OCI-LY3 (cell line): Measurements from ENCODE around the gene LRTM2.

Source experiments
- H2AFZ ChIP-seq: fragments of 200-600, 300-600 bp; shearing (Covaris generic); 2 replicates; pipeline ENCODE4 v1.6.0; 2014; ENCODE audit warnings: antibody characterized with exemption, low read depth, low read length
- H3K27ac ChIP-seq: fragments of 200-600, 300-600 bp; sonication (generic); 2 replicates; pipeline ENCODE4 v1.5.1; 2014; ENCODE audit warnings: mild to moderate bottlenecking, low read length, moderate library complexity, mixed read lengths
- H3K27me3 ChIP-seq: fragments of 200-600, 300-600 bp; sonication (generic); 2 replicates; pipeline ENCODE4 v1.6.1; 2014; ENCODE audit warnings: low read depth, low read length, mixed read lengths
- H3K36me3 ChIP-seq: fragments of 200-600, 300-600 bp; sonication (generic); replicated peaks from 2 replicates; pipeline ENCODE3; 2014; ENCODE audit warnings: low read depth, low read length, mixed read lengths
- H3K4me1 ChIP-seq: fragments of 300-600, 200-600 bp; sonication (generic); 2 replicates; pipeline ENCODE4 v1.6.1; 2014; ENCODE audit warnings: low read length, mixed read lengths
- H3K4me2 ChIP-seq: fragments of 200-600, 300-600 bp; sonication (generic); 2 replicates; pipeline ENCODE4 v1.6.1; 2014; ENCODE audit warnings: low read length, mixed read lengths
- H3K4me3 ChIP-seq: fragments of 300-600, 200-600 bp; sonication (generic); 2 replicates; pipeline ENCODE4 v1.5.1; 2014; ENCODE audit warnings: antibody characterized with exemption, mild to moderate bottlenecking, low read length, moderate library complexity
- H3K79me2 ChIP-seq: fragments of 300-600, 200-600 bp; shearing (Covaris generic); 2 replicates; pipeline ENCODE4 v1.6.1; 2014; ENCODE audit warnings: mild to moderate bottlenecking, low read length, mixed read lengths
- H3K9ac ChIP-seq: fragments of 300-600, 200-600 bp; shearing (Covaris generic); 2 replicates; pipeline ENCODE4 v1.6.0; 2014; ENCODE audit warnings: mild to moderate bottlenecking, low read length, moderate library complexity
- H3K9me3 ChIP-seq: fragments of 200-600, 300-600 bp; shearing (Covaris generic); 2 replicates; pipeline ENCODE4 v1.6.1; 2014; ENCODE audit warnings: low read length, mixed read lengths; ENCODE audit not compliant: insufficient read depth
- H4K20me1 ChIP-seq: fragments of 200-600, 300-600 bp; sonication (generic); 2 replicates; pipeline ENCODE4 v1.6.1; 2016; ENCODE audit warnings: low read length, mixed read lengths; ENCODE audit not compliant: insufficient read depth
- CTCF ChIP-seq: fragments of 200-600, 300-600 bp; sonication (generic); IDR thresholded peaks from 2 replicates; pipeline ENCODE4 v1.5.1; 2014; ENCODE audit warnings: antibody characterized with exemption, low read length, low read depth
- EZH2phosphoT487 ChIP-seq: fragments of 200-600 bp; shearing (Covaris generic); IDR thresholded peaks from 2 replicates; pipeline ENCODE4 v1.6.1; 2018; ENCODE audit warnings: antibody characterized with exemption, mixed run types, low read depth

The LRTM2 gene

GRCh38 chr12:1790444-1790843 is 29.9 kb upstream of the LRTM2 start:
- H3K4me3 ChIP-seq: no peak overlapping the region
- no peak overlapping the region for H3K9ac ChIP-seq
- no peak overlapping the region for H3K4me2 ChIP-seq
- H3K9me3 ChIP-seq: no peaks in the 10 kb centered on the region
- no peak overlapping the region for H2AFZ ChIP-seq
- peaks cover 5% of the 10 kb centered on the region for H3K36me3 ChIP-seq
- peaks cover under 1% of the 10 kb centered on the region; the same call in 1 of the 2 replicates for H3K4me1 ChIP-seq
- TF ChIP-seq CTCF (no peak), EZH2phosphoT487 (no peak)
- no peaks in the 10 kb centered on the region for H3K27me3 ChIP-seq
- H4K20me1 ChIP-seq: no peaks in the 10 kb centered on the region
- H3K79me2 ChIP-seq: no peaks in the 10 kb centered on the region
- H3K27ac ChIP-seq: no peak overlapping the region

- Histone ChIP-seq H2AFZ (no peak overlapping the region), H3K27ac (no peak overlapping the region), H3K4me2 (no peak overlapping the region), H4K20me1 (no peaks in the 10 kb centered on the region), H3K4me1 (peaks cover 5% of the 10 kb centered on the region), H3K36me3 (no peaks in the 10 kb centered on the region), H3K9me3 (no peaks in the 10 kb centered on the region), H3K9ac (no peak overlapping the region), H3K79me2 (0 out of 2 replicates have a peak, but pooled peaks cover under 1% of the 10 kb centered on the region), H3K4me3 (no peak overlapping the region), H3K27me3 (no peaks in the 10 kb centered on the region)
- no peak for TF ChIP-seq EZH2phosphoT487
- peak; percentile 87 for TF ChIP-seq CTCF
These were observed 29.1 kb upstream of the LRTM2 start for GRCh38 chr12:1791104-1791841.

- no peak for TF ChIP-seq EZH2phosphoT487
- no peak for TF ChIP-seq CTCF
These were observed 28.0 kb upstream of the LRTM2 start for GRCh38 chr12:1792406-1792805.

GRCh38 chr12:1793426-1794210 is 26.7 kb upstream of the LRTM2 start:
- Histone ChIP-seq H3K9ac (no peak overlapping the region), H3K79me2 (0 out of 2 replicates have a peak, but pooled peaks cover 4% of the 10 kb centered on the region), H4K20me1 (no peaks in the 10 kb centered on the region), H3K4me2 (no peak overlapping the region), H3K9me3 (no peaks in the 10 kb centered on the region), H3K27ac (no peak overlapping the region), H3K36me3 (no peaks in the 10 kb centered on the region), H3K4me1 (peaks cover 5% of the 10 kb centered on the region), H3K4me3 (no peak overlapping the region), H2AFZ (no peak overlapping the region), H3K27me3 (no peaks in the 10 kb centered on the region)
- TF ChIP-seq CTCF (no peak), EZH2phosphoT487 (no peak)

More at GRCh38 chr12:1792406-1792805, 28.0 kb upstream of the LRTM2 start:
- no peaks in the 10 kb centered on the region for H3K36me3 ChIP-seq
- H3K79me2 ChIP-seq: 0 out of 2 replicates have a peak, but pooled peaks cover 4% of the 10 kb centered on the region
- H3K4me1 ChIP-seq: peaks cover 5% of the 10 kb centered on the region
- no peak overlapping the region for H3K4me2 ChIP-seq
- H3K4me3 ChIP-seq: no peak overlapping the region
- no peaks in the 10 kb centered on the region for H3K27me3 ChIP-seq
- H2AFZ ChIP-seq: no peak overlapping the region
- H3K9ac ChIP-seq: no peak overlapping the region
- no peaks in the 10 kb centered on the region for H3K9me3 ChIP-seq
- no peaks in the 10 kb centered on the region for H4K20me1 ChIP-seq
- H3K27ac ChIP-seq: no peak overlapping the region
